DOHH2 (cell line): ENCODE results near the gene MAB21L3.

Experiments used
- EZH2phosphoT487 ChIP-seq: fragments of 200-600 bp; sonication (generic); IDR thresholded peaks from 2 replicates; pipeline ENCODE4 v1.6.1; 2017; ENCODE audit warnings: borderline replicate concordance, mild to moderate bottlenecking, antibody characterized with exemption, low read length, moderate library complexity, mixed read lengths
- TF ChIP-seq, protein P1 (sequence below): fragments of 200-600 bp; sonication (generic); IDR thresholded peaks from one replicate; pipeline ENCODE4 v1.5.1; 2014; ENCODE audit warnings: antibody characterized with exemption, mild to moderate bottlenecking, low read depth, low read length; ENCODE audit not compliant: poor library complexity, severe bottlenecking

DNA sequence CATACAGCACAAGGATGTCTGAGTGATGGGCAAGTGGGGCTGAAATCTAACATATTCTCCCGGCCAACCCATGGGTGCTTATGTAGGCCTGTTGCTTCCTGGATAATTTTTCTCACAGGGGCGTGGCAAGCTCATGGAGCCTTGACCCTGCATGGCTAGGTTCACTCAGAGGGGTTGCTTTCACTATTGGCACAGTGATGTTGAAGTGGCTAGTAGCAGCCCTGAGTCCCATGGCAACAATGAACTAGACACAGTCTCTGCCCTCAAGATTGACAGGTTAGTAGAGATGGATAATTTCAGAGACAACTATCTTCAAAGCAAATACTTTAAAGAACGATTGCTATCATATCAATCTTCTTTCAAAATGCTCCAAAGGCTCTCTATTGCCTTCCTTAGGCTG is 6.5 kb upstream of the MAB21L3 start:
- TF ChIP-seq, protein P1, sequence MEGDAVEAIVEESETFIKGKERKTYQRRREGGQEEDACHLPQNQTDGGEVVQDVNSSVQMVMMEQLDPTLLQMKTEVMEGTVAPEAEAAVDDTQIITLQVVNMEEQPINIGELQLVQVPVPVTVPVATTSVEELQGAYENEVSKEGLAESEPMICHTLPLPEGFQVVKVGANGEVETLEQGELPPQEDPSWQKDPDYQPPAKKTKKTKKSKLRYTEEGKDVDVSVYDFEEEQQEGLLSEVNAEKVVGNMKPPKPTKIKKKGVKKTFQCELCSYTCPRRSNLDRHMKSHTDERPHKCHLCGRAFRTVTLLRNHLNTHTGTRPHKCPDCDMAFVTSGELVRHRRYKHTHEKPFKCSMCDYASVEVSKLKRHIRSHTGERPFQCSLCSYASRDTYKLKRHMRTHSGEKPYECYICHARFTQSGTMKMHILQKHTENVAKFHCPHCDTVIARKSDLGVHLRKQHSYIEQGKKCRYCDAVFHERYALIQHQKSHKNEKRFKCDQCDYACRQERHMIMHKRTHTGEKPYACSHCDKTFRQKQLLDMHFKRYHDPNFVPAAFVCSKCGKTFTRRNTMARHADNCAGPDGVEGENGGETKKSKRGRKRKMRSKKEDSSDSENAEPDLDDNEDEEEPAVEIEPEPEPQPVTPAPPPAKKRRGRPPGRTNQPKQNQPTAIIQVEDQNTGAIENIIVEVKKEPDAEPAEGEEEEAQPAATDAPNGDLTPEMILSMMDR: no peak
- no peak for TF ChIP-seq EZH2phosphoT487
